ENCODE results near the gene LDB2.

- TF ChIP-seq CTCF (conservative IDR thresholded peaks at IDR 0.05; ENCODE audit: low read length), result no peak
- no peak for TF ChIP-seq EZH2phosphoT487 (IDR thresholded peaks at IDR 0.05; ENCODE audit: borderline replicate concordance)
Measured at GRCh38 chr4:16609170-16609758, 289.2 kb downstream of the LDB2 start.

All from Loucy (cell line).